Measurements from ENCODE around the gene KDM1A. TPM values are rescaled to one million over a fixed set of nuclear protein-coding genes. Genes with fewer than 3 reads are reported as not detected.

Gene KDM1A
- total and polyA plus RNA-seq, 10 donors = 18.4 to 47.2 (median 37.9) TPM

GRCh38 chr1:23069675-23070074 is 50.4 kb downstream of the KDM1A start:
- DNase-seq = no peak
- 91 to 97% (median 94%) methylated on average over 4 of the region's 4 CpGs for WGBS, 5 donors
- intact Hi-C loops (cut with DNase I; ENCODE audit: low total_unique reads) = no loop called here
- Histone ChIP-seq H3K27ac (no peak overlapping the region), H3K4me1 (no peaks in the 10 kb centered on the region), H3K4me3 (no peak overlapping the region), H3K36me3 (peaks cover 0 to 98% (median 48%) of the 10 kb centered on the region in 6 donors), H3K27me3 (replicated peaks in 1 of 7) (no peaks in the 10 kb centered on the region), H3K9me3 (no peaks in the 10 kb centered on the region)
- TF ChIP-seq POLR2AphosphoS5 (IDR thresholded peaks at IDR 0.05) (no peak), CTCF (IDR thresholded peaks at IDR 0.05 in 8 of 11, conservative IDR thresholded peaks at IDR 0.05 in 3 of 11) (no peak), POLR2A (IDR thresholded peaks at IDR 0.05) (no peak)

- Histone ChIP-seq H3K36me3 (peaks cover 0 to 100% (median 64%) of the 10 kb centered on the region in 6 donors), H3K27me3 (replicated peaks in 1 of 7) (no peaks in the 10 kb centered on the region), H3K27ac (no peak overlapping the region), H3K4me1 (no peaks in the 10 kb centered on the region), H3K9me3 (no peaks in the 10 kb centered on the region), H3K4me3 (no peak overlapping the region)
- no peak for DNase-seq
- intact Hi-C loops (cut with DNase I; ENCODE audit: low total_unique reads) = no loop called here
- TF ChIP-seq CTCF (IDR thresholded peaks at IDR 0.05 in 8 of 11, conservative IDR thresholded peaks at IDR 0.05 in 3 of 11) (no peak), POLR2AphosphoS5 (IDR thresholded peaks at IDR 0.05) (no peak), POLR2A (IDR thresholded peaks at IDR 0.05) (no peak)
These were observed 54.7 kb downstream of the KDM1A start for GRCh38 chr1:23074012-23074411.

- DNase-seq = no peak
- WGBS, 5 donors = 80 to 93% (median 92%) methylated on average over 6 of the region's 6 CpGs
- Histone ChIP-seq H3K4me3 (no peak overlapping the region), H3K27ac (no peak overlapping the region), H3K36me3 (peaks cover 0 to 100% (median 69%) of the 10 kb centered on the region in 6 donors), H3K4me1 (peaks cover 0 to 6% (median 0%) of the 10 kb centered on the region in 6 donors), H3K27me3 (replicated peaks in 1 of 7) (no peaks in the 10 kb centered on the region), H3K9me3 (no peaks in the 10 kb centered on the region)
- TF ChIP-seq CTCF (IDR thresholded peaks at IDR 0.05 in 8 of 11, conservative IDR thresholded peaks at IDR 0.05 in 3 of 11) (no peak), POLR2AphosphoS5 (IDR thresholded peaks at IDR 0.05) (no peak), POLR2A (IDR thresholded peaks at IDR 0.05) (no peak)
- intact Hi-C loops (cut with DNase I; ENCODE audit: low total_unique reads) = no loop called here
These were observed 59.8 kb downstream of the KDM1A start for GRCh38 chr1:23079025-23079424.

GRCh38 chr1:23080885-23081284 is 61.6 kb downstream of the KDM1A start:
- intact Hi-C loops (cut with DNase I; ENCODE audit: low total_unique reads) = loop anchor here (10.0 kb wide), 1 partner anchor 106 kb away; the partner anchor contains the start of gene LACTBL1
- Histone ChIP-seq H3K27me3 (replicated peaks in 1 of 7) (no peaks in the 10 kb centered on the region), H3K9me3 (no peaks in the 10 kb centered on the region), H3K27ac (no peak overlapping the region), H3K4me1 (peaks cover 0 to 10% (median 0%) of the 10 kb centered on the region in 6 donors), H3K36me3 (peaks cover 0 to 100% (median 82%) of the 10 kb centered on the region in 6 donors), H3K4me3 (no peak overlapping the region)
- TF ChIP-seq POLR2A (IDR thresholded peaks at IDR 0.05) = no peak
- no peak for TF ChIP-seq POLR2AphosphoS5 (IDR thresholded peaks at IDR 0.05)
- TF ChIP-seq CTCF (IDR thresholded peaks at IDR 0.05 in 8 of 11, conservative IDR thresholded peaks at IDR 0.05 in 3 of 11) = no peak
- DNase-seq = no peak
- 90 to 95% (median 95%) methylated on average over 3 of the region's 3 CpGs for WGBS, 5 donors
